ENCODE measurements around the gene TNS2.
"Not testable (repeated sequence)": the region's sequence is repeated elsewhere in the genome, so short reads cannot be mapped to it uniquely, and the experiment has no call there.

The TNS2 gene

DNA sequence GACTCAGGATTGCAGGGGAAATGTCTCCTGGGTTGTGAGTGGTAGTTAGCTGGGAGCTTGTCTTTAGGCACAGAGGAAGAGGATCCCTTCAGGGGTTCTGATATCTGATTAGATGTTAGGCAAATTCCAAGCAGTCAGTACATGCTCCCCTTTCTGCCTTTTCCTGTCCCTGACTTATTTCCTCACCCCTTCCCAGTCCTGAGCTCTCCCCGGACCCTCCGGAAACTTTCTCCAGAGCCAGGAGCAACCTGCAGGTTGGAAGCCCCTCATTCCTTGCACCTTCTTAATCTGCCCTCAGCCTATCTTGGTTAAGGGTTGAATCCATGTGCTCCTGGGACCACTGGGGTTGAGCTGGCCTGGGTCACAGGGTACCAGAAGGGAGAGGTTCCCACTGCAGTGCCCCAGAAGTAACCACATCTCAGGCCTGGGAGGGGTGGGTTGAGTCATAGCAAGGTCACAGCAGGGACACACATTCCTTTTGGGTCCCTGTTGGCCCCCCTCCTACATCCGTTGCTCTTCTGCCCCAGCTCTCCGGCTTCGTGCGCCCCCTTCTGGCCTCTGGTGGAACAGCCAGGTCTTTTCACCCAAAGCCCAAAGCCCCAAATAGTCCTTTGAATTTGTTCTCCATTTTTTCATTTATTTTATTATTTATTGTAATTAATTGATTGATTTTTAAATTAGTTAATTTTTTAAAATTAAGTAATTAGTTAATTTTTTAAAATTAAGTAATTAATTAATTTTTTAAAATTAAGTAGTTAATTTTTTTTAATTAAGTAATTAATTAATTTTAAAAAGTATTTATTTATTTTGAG is 49.4 kb downstream of the TNS2 start:
- DNase-seq = peak; percentile 98
- in situ Hi-C loops (cut with HindIII; ENCODE audit: low pct_ligation_motif_present, low pct_unique_long_range_greater_than_20kb, low sequenced_read_pairs) = no loop called here

DNA sequence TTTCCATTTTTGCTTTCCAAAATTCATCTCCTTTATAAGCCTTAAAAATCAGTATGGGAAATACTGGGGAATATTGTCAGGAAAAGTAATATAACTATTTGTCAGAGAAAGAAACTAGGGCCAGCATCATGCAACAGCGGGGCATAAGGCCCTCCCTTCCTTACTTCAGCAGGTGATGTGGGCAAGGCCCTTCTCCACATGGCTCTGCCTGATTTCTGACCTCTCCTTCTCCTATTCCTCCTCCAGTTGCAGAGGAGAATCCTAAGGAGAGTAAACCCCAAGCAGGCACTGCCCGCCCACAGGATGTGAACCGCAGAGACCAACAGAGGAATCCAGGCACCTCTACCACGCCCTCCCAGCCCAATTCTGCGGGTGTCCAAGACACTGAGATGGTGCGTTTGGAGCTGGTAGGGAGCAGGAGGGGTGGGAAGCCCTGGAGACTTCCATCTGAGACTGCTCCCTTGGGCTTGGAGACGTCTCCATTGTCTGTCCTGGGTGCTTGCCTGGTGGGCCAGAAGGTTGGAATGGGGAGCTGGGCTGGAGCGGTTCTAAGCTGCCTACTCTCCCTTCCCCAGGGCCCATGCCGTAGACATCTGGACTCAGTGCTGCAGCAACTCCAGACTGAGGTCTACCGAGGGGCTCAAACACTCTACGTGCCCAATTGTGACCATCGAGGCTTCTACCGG is 50.7 kb downstream of the TNS2 start:
- in situ Hi-C loops (cut with HindIII; ENCODE audit: low pct_ligation_motif_present, low pct_unique_long_range_greater_than_20kb, low sequenced_read_pairs) = no loop called here
- DNase-seq = no peak

DNA sequence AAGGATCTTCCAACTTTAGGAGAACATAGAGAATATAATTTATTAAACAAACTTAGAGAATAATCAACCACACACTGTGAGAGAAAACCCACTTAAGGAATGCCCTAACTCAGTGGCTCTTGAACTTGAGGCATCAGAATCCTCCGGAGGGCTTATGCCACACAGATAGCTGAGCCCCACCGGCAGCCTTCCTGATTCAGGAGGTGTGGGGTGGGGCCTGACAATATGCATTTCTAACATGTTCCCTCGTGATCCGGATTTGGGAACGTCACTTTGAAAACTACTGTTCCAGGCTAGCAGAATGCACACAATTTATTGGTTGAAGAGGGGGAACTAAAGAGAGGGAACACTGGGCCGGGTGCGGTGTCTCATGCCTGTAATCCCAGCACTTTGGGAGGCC is 51.4 kb downstream of the TNS2 start:
- DNase-seq = no peak
- in situ Hi-C loops (cut with HindIII; ENCODE audit: low pct_ligation_motif_present, low pct_unique_long_range_greater_than_20kb, low sequenced_read_pairs) = no loop called here

DNA sequence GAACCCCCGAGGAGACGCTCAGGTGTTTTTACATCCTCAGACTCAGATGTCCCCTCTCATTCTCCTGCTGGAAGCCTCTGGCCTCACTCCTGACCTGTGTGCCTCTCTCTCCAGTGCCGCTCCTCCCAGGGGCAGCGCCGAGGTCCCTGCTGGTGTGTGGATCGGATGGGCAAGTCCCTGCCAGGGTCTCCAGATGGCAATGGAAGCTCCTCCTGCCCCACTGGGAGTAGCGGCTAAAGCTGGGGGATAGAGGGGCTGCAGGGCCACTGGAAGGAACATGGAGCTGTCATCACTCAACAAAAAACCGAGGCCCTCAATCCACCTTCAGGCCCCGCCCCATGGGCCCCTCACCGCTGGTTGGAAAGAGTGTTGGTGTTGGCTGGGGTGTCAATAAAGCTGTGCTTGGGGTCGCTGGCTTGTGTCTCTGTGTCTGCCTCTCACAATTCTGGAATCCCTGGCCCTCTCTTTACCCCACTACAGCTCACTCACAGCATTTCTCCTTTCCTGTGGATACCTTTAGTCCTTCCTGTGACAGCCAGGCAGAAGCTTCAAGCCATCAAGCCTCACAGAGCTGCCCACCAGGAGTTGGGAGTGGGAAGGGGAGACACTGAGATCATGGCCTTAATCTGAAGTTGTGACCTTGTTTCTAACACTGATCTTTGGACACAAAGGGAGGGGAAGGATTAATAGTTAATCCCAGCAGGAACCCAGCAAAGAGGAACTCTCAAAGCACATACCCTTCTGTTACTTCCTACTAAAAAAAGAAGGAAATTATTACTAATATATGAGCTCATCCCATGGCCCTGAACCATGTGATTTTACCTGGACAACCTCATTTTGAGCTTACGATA is 52.3 kb downstream of the TNS2 start:
- in situ Hi-C loops (cut with HindIII; ENCODE audit: low pct_ligation_motif_present, low pct_unique_long_range_greater_than_20kb, low sequenced_read_pairs) = no loop called here
- DNase-seq = no peak

DNA sequence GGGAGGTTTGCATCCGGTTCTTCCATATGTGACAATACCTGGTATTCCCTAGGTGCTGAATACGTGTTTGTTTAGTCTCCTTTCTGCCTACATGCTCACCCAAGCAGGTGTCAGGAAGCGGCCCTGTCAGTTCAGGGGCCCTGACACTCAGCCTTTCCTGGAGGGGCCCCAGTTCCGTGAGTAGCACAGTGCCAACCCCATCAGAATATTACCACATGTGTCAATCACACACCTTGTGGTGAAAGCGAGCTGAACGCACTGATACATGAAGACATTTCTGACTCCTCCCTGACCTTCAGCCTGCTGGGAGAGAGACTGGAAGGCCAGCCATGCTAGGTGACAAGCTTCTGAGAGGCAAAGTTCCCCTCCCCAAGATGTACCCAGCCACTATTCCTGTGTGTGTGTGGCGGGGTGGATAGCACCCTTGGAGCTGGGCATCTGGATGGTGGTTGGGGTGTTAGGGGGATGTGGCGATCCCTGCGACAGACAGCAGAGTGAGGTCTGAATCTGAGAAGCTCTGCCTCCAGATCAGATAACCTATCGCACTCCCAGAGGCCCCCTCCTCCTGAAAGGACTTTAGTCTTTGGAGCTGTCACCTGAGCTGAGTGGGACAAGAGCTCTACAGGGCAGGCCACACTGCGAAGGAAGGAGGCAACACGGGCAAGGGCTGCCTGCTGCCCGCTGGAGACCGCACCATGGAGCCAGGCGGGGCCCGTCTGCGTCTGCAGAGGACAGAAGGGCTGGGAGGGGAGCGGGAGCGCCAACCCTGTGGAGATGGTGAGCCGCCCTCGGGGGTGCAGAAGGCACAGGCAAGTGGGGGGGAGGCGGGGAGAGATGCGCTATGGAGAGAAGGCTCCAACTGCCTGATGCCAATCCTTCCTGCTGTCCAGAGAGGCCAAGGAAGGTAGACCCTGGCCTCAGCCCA is 53.3 kb downstream of the TNS2 start, which contains the start of gene SOAT2:
SOAT2 (plus strand) TSS at position 604 of the 925 bp plus-strand sequence; CDS start at position 696, 92 bp downstream.
- in situ Hi-C loops (cut with HindIII; ENCODE audit: low pct_ligation_motif_present, low pct_unique_long_range_greater_than_20kb, low sequenced_read_pairs) = no loop called here
- no peak for DNase-seq

DNA sequence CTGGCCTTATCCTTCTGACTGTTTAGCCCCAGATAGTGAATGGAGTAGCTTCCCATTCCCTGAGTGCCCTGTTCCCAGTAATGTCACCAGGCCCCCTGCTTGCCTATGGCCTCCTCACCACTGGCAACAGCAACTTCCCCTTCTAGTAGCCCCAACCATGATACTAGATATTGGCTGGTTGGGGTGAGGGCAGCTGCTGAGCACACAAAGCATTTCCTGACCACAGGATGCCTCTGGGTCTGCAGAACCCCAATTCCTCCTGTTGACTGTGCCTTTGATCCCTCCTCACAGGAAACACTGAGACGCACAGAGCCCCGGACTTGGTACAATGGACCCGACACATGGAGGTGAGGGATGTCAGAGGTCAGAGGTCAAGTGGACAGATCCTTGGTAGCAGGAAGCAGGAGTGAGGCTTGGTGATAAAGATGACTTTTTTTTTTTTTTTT is 54.0 kb downstream of the TNS2 start:
- in situ Hi-C loops (cut with HindIII; ENCODE audit: low pct_ligation_motif_present, low pct_unique_long_range_greater_than_20kb, low sequenced_read_pairs) = no loop called here
- no peak for DNase-seq

DNA sequence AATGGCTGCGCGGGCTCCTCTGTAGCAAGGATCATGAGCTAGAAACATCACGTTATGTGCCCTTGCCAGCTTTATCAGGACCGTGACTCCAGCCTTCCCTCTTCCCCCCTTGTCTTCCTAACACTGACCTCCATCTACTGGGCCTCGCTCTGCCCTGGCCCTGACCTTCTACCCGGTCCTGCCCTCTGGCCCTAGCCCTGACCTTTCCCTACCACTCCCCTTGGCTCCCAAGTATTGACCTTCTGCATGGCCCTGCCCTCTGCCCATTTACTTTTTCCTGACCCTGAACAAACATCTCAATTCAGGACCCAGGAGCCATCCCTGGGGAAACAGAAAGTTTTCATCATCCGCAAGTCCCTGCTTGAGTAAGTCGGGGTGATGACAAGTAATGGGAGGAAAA is 55.4 kb downstream of the TNS2 start:
- no peak for DNase-seq
- in situ Hi-C loops (cut with HindIII; ENCODE audit: low pct_ligation_motif_present, low pct_unique_long_range_greater_than_20kb, low sequenced_read_pairs) = no loop called here

DNA sequence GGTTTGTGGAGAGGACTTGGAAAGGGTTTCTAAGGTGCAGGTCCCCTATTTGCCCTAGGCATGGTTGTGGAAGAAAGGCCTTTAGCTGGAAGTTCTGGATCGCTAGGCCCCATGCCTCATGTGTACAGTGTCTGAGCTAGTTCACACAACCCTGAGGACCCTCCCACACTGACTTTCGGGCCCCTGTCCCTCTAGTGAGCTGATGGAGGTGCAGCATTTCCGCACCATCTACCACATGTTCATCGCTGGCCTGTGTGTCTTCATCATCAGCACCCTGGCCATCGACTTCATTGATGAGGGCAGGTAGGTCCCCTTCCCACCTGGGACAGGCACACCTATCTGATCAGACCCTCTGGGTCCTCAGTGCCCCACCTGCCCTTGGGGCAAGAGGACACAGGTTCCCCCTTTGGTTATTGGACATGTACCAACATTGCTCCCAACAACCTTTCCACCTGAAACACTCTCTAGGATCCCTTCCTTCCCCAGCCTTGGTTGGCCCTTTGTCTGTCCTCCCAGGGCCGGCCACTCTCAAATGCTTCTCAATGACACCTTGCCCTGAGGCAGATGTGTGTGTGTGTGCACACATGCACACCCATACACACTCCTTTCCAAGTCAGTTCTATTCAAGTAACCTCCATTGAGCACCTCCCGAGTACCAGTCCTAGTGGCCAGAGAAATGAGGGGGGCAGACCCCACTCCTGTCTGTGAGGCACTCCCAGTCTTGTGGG is 56.0 kb downstream of the TNS2 start:
- in situ Hi-C loops (cut with HindIII; ENCODE audit: low pct_ligation_motif_present, low pct_unique_long_range_greater_than_20kb, low sequenced_read_pairs) = no loop called here
- DNase-seq = no peak

DNA sequence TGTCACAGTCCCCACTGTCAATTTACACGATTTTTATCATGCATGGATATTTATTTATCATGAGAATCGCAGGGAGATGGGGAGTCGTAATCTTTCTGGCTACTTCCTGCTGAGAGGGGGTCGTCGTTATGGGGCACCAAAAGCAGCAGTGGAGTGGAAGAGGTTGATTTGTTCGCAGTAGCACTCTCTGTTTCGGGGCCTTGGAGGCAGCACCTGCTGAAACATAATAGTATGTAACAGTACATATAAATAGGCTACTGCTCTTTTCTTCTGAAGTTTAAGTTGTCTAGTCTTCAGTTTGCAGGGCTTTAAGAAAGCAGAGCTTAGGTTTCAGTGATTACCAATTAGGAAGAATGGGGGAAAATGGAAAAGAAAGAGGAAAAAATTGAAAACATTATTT is 57.3 kb downstream of the TNS2 start:
- no peak for DNase-seq
- in situ Hi-C loops (cut with HindIII; ENCODE audit: low pct_ligation_motif_present, low pct_unique_long_range_greater_than_20kb, low sequenced_read_pairs) = no loop called here

DNA sequence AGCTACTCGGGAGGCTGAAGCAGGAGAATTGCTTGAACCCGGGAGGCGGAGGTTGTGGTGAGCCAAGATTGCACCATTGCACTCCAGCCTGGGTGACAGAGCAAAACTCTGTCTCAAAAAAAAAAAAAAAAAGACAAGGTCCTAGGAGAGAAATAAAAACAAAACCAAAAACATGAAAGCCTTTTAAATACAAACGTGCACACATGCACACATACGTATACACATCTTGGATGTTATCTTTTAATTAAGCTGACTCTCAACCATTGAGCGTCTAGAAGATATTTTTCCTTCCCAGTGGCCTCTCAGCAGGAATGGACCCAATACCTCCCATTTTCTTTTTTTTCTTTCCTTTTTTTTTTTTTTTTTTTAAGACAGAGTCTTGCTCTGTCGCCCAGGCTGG is 62.6 kb downstream of the TNS2 start:
- DNase-seq; in situ Hi-C loops (cut with HindIII; ENCODE audit: low pct_ligation_motif_present, low pct_unique_long_range_greater_than_20kb, low sequenced_read_pairs): not testable (repeated sequence)

DNA sequence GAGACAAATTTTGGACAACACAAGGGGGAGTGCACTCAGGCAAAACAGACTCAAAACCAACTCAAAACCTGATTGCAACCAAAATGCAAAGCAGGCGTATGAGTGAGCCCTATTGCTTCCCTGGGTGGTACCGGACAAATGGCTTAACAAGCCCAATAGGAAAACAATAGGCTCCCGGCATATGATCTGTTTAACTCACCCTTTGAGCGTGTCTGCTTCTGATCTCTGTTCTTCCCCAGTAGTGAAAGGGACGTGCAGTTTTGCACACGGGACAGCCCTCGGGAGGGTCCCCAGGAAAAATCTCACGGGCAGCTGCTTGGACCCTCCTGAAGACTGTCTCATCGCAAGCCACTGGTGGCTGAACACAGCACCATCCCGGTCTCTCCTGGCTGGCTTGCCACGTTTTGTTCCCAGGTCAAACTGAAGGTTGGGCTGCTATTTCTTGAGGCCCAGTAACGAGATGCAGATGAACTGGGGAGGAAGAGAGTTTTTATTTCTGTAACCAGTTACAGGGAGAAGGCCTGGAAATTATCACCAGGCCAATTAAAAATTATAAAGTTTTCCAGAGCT is 63.4 kb downstream of the TNS2 start:
- in situ Hi-C loops (cut with HindIII; ENCODE audit: low pct_ligation_motif_present, low pct_unique_long_range_greater_than_20kb, low sequenced_read_pairs) = no loop called here
- no peak for DNase-seq

DNA sequence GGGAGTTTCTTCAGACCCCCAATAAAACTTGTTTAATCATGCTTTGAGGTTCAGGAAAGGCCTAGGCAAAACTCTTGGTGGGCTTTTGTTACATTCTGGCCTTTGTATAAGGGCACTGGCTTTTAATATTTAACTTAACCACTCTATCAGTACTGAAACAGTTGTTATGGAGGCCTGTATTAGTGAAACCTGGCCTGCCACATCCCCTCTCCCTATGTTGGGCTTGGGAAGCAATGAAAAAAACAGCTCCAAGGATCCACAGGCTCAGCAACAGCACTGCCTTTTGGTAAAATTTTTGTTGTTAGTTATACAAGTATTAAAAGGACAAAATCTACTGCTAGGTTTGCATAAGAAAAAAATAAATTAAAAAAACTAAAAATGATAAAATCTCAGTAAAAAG is 64.1 kb downstream of the TNS2 start:
- in situ Hi-C loops (cut with HindIII; ENCODE audit: low pct_ligation_motif_present, low pct_unique_long_range_greater_than_20kb, low sequenced_read_pairs) = no loop called here
- DNase-seq = no peak
